ENCODE results near the gene KCNT2. TPM values are rescaled to one million over a fixed set of nuclear protein-coding genes. Genes with fewer than 3 reads are reported as not detected.
A peak's percentile ranks its signal among the peaks of the same experiment; 100 is the strongest.

Gene KCNT2
- total RNA-seq, 1 donor from 2014 or later: 5.9 TPM

DNA sequence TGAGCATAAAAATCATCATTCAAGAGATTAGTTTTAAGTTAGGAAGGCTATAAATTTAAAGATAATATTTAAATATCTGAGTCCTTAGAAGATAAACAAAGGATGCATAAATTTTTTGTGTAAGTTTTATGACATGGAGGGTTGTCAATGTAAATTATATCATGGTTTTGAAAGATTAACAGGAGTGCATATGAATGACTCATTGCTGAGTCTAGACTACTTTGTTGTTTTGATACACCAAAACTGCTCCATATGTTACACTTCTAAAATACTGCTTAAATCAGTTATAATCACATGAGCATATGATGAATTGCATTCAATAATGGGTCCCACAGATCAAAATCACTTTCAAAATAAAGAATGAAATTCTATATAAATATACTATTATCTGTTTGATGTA is 312.5 kb downstream of the KCNT2 start:
- Histone ChIP-seq H4K20me1 (ENCODE audit: insufficient read depth, low read length) (no peaks in the 10 kb centered on the region), H3K79me2 (ENCODE audit: insufficient read depth, low read length) (no peaks in the 10 kb centered on the region), H3K4me2 (ENCODE audit: low read length) (no peak overlapping the region), H2AFZ (ENCODE audit: low read depth, low read length) (no peak overlapping the region), H3K4me1 (ENCODE audit: insufficient read depth, low read length) (no peaks in the 10 kb centered on the region), H3K27ac (ENCODE audit: low read depth, low read length) (no peak overlapping the region), H3K9me3 (ENCODE audit: insufficient read depth, low read depth, low read length) (no peaks in the 10 kb centered on the region), H3K36me3 (ENCODE audit: insufficient read depth, low read length) (no peaks in the 10 kb centered on the region), H3K27me3 (ENCODE audit: insufficient read depth, low read length) (no peaks in the 10 kb centered on the region), H3K4me3 (ENCODE audit: insufficient read depth, low read depth, low read length) (no peak overlapping the region), H3K9ac (ENCODE audit: low read length) (no peak overlapping the region)
- no peaks in the 10 kb centered on the region for H3K27me3 Mint-ChIP-seq (ENCODE audit: low read depth, unreplicated experiment)
- H3K4me3 Mint-ChIP-seq (ENCODE audit: unreplicated experiment): no peak overlapping the region
- H3K36me3 Mint-ChIP-seq (ENCODE audit: low read depth, unreplicated experiment): no peaks in the 10 kb centered on the region
- peaks cover 2% of the 10 kb centered on the region for H3K9me3 Mint-ChIP-seq (ENCODE audit: unreplicated experiment)
- no peaks in the 10 kb centered on the region for H3K4me1 Mint-ChIP-seq (ENCODE audit: low read depth, unreplicated experiment)
- DNase-seq (ENCODE audit: low read depth): peak; percentile 45
- H3K27ac Mint-ChIP-seq (ENCODE audit: unreplicated experiment): no peak overlapping the region
- no peak for TF ChIP-seq EZH2 (IDR thresholded peaks at IDR 0.05; ENCODE audit: insufficient read depth, low read length)
- FAIRE-seq: no peak

DNA sequence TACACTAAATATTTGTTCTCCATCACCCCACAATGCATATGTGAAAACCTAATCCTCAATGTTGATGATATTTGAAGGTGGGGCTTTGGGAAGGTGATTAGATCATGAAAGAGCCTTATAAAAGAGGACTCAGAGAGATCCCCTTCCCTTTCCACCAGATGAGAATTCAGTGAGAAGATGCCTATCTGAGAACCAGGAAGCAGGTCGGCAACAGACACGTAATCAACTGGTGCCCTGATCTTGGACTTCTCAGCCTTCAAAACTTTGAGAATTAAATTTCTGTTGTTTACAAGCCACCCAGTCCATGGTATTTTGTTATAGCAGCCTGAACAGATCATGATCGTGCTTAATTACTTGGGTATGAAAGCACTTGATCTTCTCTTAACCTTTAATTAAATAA is 329.4 kb downstream of the KCNT2 start:
- no peaks in the 10 kb centered on the region for H3K9me3 ChIP-seq (ENCODE audit: insufficient read depth, low read depth, low read length)
- H3K4me1 ChIP-seq (ENCODE audit: insufficient read depth, low read length): no peaks in the 10 kb centered on the region
- no peak overlapping the region for H3K4me2 ChIP-seq (ENCODE audit: low read length)
- H3K9ac ChIP-seq (ENCODE audit: low read length): no peak overlapping the region
- no peak overlapping the region for H3K4me3 Mint-ChIP-seq (ENCODE audit: unreplicated experiment)
- FAIRE-seq (no peak), DNase-seq (ENCODE audit: low read depth) (no peak)
- H3K4me3 ChIP-seq (ENCODE audit: insufficient read depth, low read depth, low read length): no peak overlapping the region
- TF ChIP-seq, protein P1, sequence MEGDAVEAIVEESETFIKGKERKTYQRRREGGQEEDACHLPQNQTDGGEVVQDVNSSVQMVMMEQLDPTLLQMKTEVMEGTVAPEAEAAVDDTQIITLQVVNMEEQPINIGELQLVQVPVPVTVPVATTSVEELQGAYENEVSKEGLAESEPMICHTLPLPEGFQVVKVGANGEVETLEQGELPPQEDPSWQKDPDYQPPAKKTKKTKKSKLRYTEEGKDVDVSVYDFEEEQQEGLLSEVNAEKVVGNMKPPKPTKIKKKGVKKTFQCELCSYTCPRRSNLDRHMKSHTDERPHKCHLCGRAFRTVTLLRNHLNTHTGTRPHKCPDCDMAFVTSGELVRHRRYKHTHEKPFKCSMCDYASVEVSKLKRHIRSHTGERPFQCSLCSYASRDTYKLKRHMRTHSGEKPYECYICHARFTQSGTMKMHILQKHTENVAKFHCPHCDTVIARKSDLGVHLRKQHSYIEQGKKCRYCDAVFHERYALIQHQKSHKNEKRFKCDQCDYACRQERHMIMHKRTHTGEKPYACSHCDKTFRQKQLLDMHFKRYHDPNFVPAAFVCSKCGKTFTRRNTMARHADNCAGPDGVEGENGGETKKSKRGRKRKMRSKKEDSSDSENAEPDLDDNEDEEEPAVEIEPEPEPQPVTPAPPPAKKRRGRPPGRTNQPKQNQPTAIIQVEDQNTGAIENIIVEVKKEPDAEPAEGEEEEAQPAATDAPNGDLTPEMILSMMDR (IDR thresholded peaks at IDR 0.05; ENCODE audit: insufficient read depth, low read depth, low read length): no peak
- no peak for TF ChIP-seq EZH2 (IDR thresholded peaks at IDR 0.05; ENCODE audit: insufficient read depth, low read length)
- H3K79me2 ChIP-seq (ENCODE audit: insufficient read depth, low read length): no peaks in the 10 kb centered on the region
- H3K27ac ChIP-seq (ENCODE audit: low read depth, low read length): no peak overlapping the region
- no peak overlapping the region for H2AFZ ChIP-seq (ENCODE audit: low read depth, low read length)
- H3K4me1 Mint-ChIP-seq (ENCODE audit: low read depth, unreplicated experiment): no peaks in the 10 kb centered on the region
- H4K20me1 ChIP-seq (ENCODE audit: insufficient read depth, low read length): no peaks in the 10 kb centered on the region
- no peak overlapping the region for H3K27ac Mint-ChIP-seq (ENCODE audit: unreplicated experiment)
- peaks cover 3% of the 10 kb centered on the region for H3K36me3 Mint-ChIP-seq (ENCODE audit: low read depth, unreplicated experiment)
- no peaks in the 10 kb centered on the region for H3K36me3 ChIP-seq (ENCODE audit: insufficient read depth, low read length)
- H3K27me3 ChIP-seq (ENCODE audit: insufficient read depth, low read length): no peaks in the 10 kb centered on the region
- no peaks in the 10 kb centered on the region for H3K27me3 Mint-ChIP-seq (ENCODE audit: low read depth, unreplicated experiment)
- no peaks in the 10 kb centered on the region for H3K9me3 Mint-ChIP-seq (ENCODE audit: unreplicated experiment)

DNA sequence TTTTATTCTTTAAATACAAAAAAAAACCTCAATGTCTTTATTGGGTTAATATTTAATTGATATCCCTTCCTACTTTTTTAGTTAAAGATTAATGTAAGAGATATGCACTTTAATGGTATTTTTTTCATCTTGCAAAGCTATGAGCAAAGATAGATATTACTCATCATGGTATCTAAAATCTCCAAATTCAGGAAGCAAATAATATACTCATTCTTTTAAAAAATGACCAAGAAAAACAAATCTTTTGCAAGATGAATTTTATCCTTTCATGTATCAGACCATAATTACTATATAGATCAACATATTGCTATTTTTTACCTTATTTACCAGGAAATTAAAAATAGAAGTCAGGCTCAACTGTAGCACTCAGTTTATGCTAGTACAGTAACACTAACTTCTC is 330.4 kb downstream of the KCNT2 start:
- Histone ChIP-seq H3K79me2 (ENCODE audit: insufficient read depth, low read length) (no peaks in the 10 kb centered on the region), H3K36me3 (ENCODE audit: insufficient read depth, low read length) (no peaks in the 10 kb centered on the region), H3K9ac (ENCODE audit: low read length) (no peak overlapping the region), H3K4me3 (ENCODE audit: insufficient read depth, low read depth, low read length) (no peak overlapping the region), H3K4me2 (ENCODE audit: low read length) (no peak overlapping the region), H3K9me3 (ENCODE audit: insufficient read depth, low read depth, low read length) (no peaks in the 10 kb centered on the region), H2AFZ (ENCODE audit: low read depth, low read length) (no peak overlapping the region), H4K20me1 (ENCODE audit: insufficient read depth, low read length) (no peaks in the 10 kb centered on the region), H3K27me3 (ENCODE audit: insufficient read depth, low read length) (no peaks in the 10 kb centered on the region), H3K4me1 (ENCODE audit: insufficient read depth, low read length) (no peaks in the 10 kb centered on the region), H3K27ac (ENCODE audit: low read depth, low read length) (no peak overlapping the region)
- peaks cover 3% of the 10 kb centered on the region for H3K36me3 Mint-ChIP-seq (ENCODE audit: low read depth, unreplicated experiment)
- no peaks in the 10 kb centered on the region for H3K27me3 Mint-ChIP-seq (ENCODE audit: low read depth, unreplicated experiment)
- H3K27ac Mint-ChIP-seq (ENCODE audit: unreplicated experiment): no peak overlapping the region
- no peaks in the 10 kb centered on the region for H3K9me3 Mint-ChIP-seq (ENCODE audit: unreplicated experiment)
- no peak for TF ChIP-seq EZH2 (IDR thresholded peaks at IDR 0.05; ENCODE audit: insufficient read depth, low read length)
- TF ChIP-seq, protein P1 (IDR thresholded peaks at IDR 0.05; ENCODE audit: insufficient read depth, low read depth, low read length): no peak
- no peak overlapping the region for H3K4me3 Mint-ChIP-seq (ENCODE audit: unreplicated experiment)
- FAIRE-seq (no peak), DNase-seq (ENCODE audit: low read depth) (no peak)
- H3K4me1 Mint-ChIP-seq (ENCODE audit: low read depth, unreplicated experiment): no peaks in the 10 kb centered on the region
